Putamen (tissue), 1 donor: ENCODE data around the gene PRTFDC1.

Experiments
- DNase-seq: peaks from one replicate; pipeline ENCODE4 v3.0.0-alpha.2; 2016; ENCODE audit warnings: low spot score

The PRTFDC1 gene

GRCh38 chr10:24902400-24902728 lies 50.0 kb downstream of the PRTFDC1 start:
- no peak for DNase-seq

DNA sequence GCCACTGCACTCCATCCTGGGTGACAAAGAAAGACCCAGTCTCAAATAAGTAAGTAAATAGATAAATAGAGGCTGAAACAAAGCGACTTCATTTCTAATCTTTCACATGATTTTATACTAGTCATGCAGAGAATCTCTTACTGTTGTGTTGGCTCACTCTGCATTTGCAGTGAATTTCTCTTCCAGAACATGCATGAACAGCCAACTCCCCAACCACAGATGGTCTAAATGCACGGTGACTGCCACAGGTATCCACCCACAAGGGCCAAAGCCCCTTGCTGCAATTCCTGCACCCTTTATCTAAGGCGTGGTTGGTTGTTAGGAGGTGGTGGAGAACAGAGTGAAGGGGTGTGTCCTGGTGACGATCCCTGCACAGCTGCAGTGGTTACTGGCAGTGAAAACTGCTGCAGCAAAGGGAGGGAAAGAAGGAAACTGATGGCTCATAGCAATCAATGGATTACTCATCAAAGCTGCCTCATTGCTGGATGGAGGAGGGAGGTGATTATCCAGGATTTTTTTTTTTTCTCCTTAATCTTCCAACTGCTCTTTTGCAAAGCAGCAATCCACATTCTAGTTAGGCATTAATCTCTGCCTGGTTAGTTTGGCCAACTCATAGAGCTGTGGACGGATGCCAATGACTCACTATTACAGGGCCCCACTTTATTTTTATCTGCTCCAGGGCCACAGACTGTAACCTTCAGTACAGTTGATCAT lies 50.6 kb downstream of the PRTFDC1 start:
- peak; percentile 61 for DNase-seq

DNA sequence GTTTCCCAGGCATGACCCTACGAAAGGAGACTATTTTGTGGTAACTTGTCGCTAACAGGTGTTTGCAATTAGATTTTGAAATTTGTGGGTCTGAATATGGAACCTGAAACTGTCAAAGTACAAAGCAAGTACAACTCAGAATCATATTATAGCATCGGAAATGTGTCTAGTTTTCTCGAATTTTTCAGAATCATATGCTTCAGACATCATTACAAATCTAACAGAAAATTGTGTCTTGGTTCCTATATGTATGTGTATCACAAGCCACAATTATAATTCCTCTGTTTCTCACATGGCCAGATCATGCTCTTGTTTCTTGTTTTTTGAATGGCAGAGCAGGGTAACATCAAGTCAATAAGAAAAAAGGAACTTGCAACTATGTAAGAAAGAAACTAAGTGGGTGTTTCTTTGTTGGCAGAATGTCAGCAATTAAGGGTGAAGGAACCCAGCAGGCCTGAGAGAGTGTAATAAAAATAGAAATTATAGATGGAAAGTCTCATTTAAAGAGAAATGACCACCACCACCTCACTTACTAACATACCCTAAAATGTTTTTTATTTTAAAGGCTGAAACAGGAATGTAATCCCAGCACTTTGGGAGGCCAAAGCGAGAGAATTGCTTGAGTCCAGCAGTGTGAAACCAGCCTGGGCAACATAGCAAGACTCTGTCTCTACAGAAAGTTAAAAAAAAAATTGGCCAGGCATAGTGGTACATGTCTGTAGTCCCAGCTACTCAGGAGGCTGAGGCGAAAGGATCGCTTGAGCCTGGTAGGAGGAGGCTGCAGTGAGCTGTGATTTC lies 51.3 kb downstream of the PRTFDC1 start:
- DNase-seq: peak; percentile 52

DNA sequence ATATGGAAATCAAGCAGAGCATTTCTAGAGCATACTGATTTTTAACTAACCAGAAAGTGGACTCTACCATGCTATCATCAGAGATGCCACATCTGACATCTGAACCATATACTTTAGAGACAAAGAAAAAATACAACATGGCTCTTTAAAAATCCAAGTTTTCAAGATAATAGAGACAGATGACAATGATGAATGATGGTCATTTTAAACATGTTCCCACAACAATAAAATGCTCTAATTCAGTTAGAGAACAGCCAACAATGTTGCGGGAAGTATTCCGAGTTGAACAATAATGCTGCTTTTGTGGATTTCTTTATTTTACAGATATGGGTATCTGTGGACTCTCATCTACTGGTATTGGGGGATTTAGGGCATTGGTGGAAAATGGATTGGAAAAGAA lies 52.8 kb downstream of the PRTFDC1 start:
- no peak for DNase-seq

- no peak for DNase-seq
These were observed 53.9 kb downstream of the PRTFDC1 start for GRCh38 chr10:24898501-24898900.

GRCh38 chr10:24897326-24897926 lies 55.0 kb downstream of the PRTFDC1 start:
- no peak for DNase-seq

DNA sequence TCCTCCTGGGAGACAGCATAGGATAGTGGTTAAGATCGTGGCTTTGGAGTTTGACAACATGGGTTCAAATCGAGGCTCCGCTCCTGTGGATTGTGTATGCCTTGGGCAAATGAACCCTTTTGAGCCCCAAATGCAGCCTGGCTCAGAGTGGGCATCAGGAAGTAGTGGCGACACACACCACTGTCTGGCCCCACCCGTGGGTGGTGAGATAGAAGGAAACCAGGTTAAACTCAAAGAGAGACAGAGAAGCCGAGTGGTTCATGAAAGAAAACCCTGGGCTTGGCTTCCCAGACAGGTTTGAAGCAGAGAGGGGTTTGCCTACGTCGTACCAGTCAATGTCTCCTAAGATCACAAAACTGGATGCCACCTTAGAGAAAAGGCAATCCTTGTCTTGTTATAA lies 57.7 kb downstream of the PRTFDC1 start:
- no peak for DNase-seq

DNA sequence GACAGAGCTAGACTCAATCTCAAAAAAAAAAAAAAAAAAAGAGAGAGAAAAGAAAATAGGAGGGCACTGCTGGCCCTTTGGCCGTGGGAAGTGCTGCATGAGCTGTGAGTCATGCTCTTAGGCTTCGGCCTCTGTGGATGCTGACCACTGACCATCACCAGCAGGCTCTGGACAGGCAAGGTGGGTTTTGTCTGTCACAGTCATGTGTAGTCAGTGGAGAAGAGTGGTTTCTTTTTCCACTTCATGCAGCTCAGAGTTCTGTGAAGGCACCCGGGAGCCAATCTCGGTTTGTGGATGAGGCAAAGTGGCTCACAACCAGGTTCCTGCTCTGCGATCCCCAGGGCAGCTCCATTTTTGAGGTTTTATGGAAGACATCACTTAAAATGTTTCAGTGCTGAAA lies 58.1 kb downstream of the PRTFDC1 start:
- DNase-seq: no peak

GRCh38 chr10:24893127-24893526 lies 59.3 kb downstream of the PRTFDC1 start:
- DNase-seq: no peak

- DNase-seq: no peak
These were observed 60.6 kb downstream of the PRTFDC1 start for GRCh38 chr10:24891823-24892222.

DNA sequence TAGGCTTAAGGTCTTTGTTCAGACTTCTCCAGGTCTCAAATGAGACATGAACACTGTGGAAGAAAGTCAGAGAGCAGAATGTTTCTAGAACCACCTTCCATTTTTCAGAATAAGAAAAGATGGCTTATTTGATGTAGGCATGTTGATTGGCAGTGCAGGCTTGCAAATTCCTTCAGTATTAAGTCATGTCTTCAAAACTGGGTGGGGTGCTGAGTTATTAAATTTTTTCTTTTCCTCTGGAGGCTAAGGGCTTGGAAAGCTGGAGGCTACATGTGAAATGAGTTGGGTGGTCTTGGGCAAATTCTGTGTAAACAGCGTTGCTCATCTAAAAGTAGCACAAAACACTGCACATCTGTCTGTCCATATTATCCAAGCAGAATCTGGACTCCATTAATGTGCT lies 62.8 kb downstream of the PRTFDC1 start:
- DNase-seq: no peak

GRCh38 chr10:24887855-24888231 lies 64.6 kb downstream of the PRTFDC1 start:
- DNase-seq: no peak

- DNase-seq: no peak
These were observed 66.1 kb downstream of the PRTFDC1 start for GRCh38 chr10:24886290-24886680.

- no peak for DNase-seq
These were observed 66.7 kb downstream of the PRTFDC1 start for GRCh38 chr10:24885551-24886289.

DNA sequence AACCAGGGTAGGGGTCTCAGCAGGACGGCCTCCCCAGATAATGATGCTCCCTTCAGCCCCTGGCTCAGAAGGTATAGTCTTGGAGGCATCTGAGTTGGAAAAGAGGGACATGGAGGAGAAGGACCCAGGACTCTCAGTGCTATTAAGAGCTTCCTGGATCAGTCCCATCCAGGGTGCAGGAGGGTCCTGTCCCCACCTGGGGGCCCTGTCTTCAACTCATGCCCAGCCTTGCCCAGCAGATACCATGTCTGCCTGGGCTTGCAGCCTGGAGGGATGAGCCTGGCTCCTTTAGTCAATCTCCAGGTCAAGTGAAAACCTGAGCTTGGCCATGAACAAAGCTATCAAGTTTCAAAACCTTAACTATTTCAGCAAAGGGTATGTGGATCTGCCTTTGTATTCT lies 67.6 kb downstream of the PRTFDC1 start:
- DNase-seq: no peak

DNA sequence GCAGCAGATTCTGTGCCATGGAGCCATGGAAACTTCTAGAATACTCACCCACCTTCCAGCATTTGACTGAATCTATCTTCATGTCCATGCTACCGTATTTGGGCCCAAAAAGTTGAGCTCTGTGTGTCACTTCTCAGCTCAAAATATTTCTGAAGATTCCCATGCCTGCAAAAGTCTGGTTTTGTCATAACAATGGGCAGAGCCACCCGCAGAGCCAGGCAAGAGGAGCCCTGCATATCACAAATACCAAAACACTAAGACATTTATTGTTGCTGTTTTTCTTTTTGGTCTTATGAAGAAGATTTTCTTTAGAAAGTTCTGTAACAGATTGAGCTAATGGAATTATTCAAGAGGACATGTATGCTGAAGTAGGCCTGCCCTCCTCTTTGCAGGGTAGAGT lies 68.1 kb downstream of the PRTFDC1 start:
- DNase-seq: no peak

- DNase-seq: no peak
These were observed 69.2 kb downstream of the PRTFDC1 start for GRCh38 chr10:24883176-24883575.

GRCh38 chr10:24882047-24882698 lies 70.2 kb downstream of the PRTFDC1 start:
- no peak for DNase-seq

- no peak for DNase-seq
These were observed 72.5 kb downstream of the PRTFDC1 start for GRCh38 chr10:24879861-24880260.

DNA sequence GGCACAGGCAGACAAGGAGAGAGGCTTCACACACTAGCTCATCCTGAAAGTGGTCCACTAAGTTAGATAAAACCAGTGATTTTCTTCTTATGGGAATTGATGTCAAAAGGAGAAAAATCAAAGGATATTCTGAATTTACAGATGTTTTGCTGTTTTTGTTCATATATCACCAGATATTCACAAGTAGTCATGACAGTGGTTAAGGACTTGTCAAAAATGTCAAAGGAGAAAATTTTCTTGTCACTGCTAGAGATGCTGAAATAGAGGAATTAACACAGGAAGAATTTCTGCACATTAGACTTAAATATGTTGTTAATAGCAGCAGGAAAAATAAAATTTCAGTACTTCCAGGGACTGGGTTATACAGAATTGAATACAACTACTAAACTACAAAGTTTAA lies 78.3 kb downstream of the PRTFDC1 start:
- no peak for DNase-seq

DNA sequence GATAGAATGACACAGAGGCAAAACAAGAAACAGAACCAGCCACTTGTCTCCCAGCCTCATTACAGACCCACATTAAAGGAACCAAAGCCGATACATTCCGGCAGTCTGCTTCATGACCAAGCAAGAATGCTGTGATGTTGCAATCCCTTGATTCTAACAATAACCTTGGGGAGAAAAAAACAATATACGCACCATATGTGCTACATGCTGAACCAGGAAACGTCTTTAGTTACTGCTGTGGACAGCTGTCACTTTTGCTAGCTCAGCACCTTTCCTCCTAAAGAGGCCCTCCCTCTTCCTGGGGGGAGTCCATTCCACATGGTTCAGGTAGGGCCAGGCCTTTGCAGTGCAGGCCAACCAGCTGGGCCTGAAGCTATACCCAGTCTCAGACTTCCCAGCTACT lies 79.1 kb downstream of the PRTFDC1 start:
- peak; percentile 43 for DNase-seq

DNA sequence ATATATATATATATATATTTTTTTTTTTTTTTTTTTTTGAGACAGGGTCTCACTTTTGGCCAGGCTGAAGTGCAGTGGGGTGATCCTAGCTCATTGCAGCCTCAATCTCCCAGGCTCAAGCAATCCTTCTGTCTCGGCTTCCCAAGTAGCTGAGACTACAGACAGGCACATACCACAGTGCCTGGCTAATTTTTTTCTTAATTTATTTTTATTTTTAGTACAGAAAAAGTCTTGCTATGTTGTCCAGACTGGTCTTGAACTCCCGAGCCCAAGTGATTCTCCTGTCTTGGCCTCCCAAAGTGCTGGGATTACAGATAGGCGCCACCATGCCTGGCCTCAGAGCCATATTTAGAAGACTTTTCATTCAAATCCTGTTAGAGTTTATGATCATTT lies 79.6 kb downstream of the PRTFDC1 start:
- DNase-seq: no peak
